ENCODE measurements around the gene CSRP1. TPM values are rescaled to one million over a fixed set of nuclear protein-coding genes. Genes with fewer than 3 reads are reported as not detected.

CSRP1 gene
- total and polyA plus RNA-seq, 9 of the 15 experiments (the other 6 are each of a cell fraction or from before 2014, with no cell fraction given) = 6.8 to 39.4 (median 23.7) TPM

- peaks cover 3 to 11% of the 10 kb centered on the region in 2 experiments; a peak in 1 of 5 replicates for H3K27me3 ChIP-seq (ENCODE audit: control insufficient read depth in 2 of 2, insufficient read depth in 2 of 2, low read length in 2 of 2)
- ChIA-PET CTCF (ENCODE audit: low intra/inter-chr PET ratio) (no interaction called here), POLR2A (interaction anchor here (0.5 kb wide), 1 partner anchor 208 kb away, joined by 3 read pairs; no protein-coding TSS in a partner anchor)
- no peaks in the 10 kb centered on the region for H3K36me3 ChIP-seq (ENCODE audit: control insufficient read depth, insufficient read depth, low read length)
- no peaks in the 10 kb centered on the region for H4K20me1 ChIP-seq (replicated peaks; ENCODE audit: control insufficient read depth, insufficient read depth, low read length)
- FAIRE-seq = no peak
- H3K79me2 ChIP-seq (ENCODE audit: control insufficient read depth, insufficient read depth, low read length) = no peaks in the 10 kb centered on the region
- peaks cover 0 to 3% of the 10 kb centered on the region in 2 experiments; a peak in 2 of 5 replicates for H3K4me1 ChIP-seq (replicated peaks in 1 of 2; ENCODE audit: control insufficient read depth in 2 of 2, insufficient read depth in 2 of 2, low read length in 2 of 2)
- DNase-seq (ENCODE audit: extremely low read depth in 1 of 4, low spot score in 3 of 4) = peak in 1 of 4 experiments; percentile 22
- no peak overlapping the region for H3K4me3 ChIP-seq
- BruUV-seq (replicated peaks) = no TSS peak
- intact Hi-C loops (cut with micrococcal nuclease) (no loop called here), in situ Hi-C loops (cut with MboI) (no loop called here)
- peak overlapping the region; percentile 51; the same call in 1 of the 2 replicates for H2AFZ ChIP-seq (ENCODE audit: low read depth, low read length)
- 10% methylated on average over 9 of the region's 9 CpGs for WGBS (ENCODE audit: insufficient coverage, low coverage, missing lambda C conversion rate)
- H3K27ac ChIP-seq (ENCODE audit: extremely low read depth, low read depth, low read length) = no peak overlapping the region
- no peak overlapping the region for H3K4me2 ChIP-seq (ENCODE audit: insufficient read depth, low read length)
- ATAC-seq = peak; percentile 57
- H3K9me3 ChIP-seq (replicated peaks; ENCODE audit: control insufficient read depth, insufficient read depth, low read depth, low read length) = no peaks in the 10 kb centered on the region
- peak overlapping the region in 1 of 2 experiments; percentile 69; a peak in 1 of 4 replicates for H3K9ac ChIP-seq (ENCODE audit: insufficient read depth in 1 of 2, low read depth in 2 of 2, low read length in 2 of 2)
- H3K9me1 ChIP-seq (ENCODE audit: control insufficient read depth, insufficient read depth, low read length) = no peaks in the 10 kb centered on the region
- TF ChIP-seq ZNF740 (CRISPR knock-in tag; IDR thresholded peaks at IDR 0.05) = no peak
- no peak for TF ChIP-seq ZNF740 (tag; IDR thresholded peaks at IDR 0.05)
- peak; percentile 68 to 74 for TF ChIP-seq NRF1 (conservative IDR thresholded peaks at IDR 0.05 in 1 of 2, IDR thresholded peaks at IDR 0.05 in 1 of 2)
- TF ChIP-seq ZBTB17 (CRISPR knock-in tag; IDR thresholded peaks at IDR 0.05) = no peak
- no peak for TF ChIP-seq FOXP1 (CRISPR knock-in tag; IDR thresholded peaks at IDR 0.05)
- TF ChIP-seq CSDE1 (IDR thresholded peaks at IDR 0.05) = no peak
- peak in 1 of 3 experiments; percentile 21; a peak in 1 of 6 replicates for TF ChIP-seq CTCF (IDR thresholded peaks at IDR 0.05 in 2 of 3, conservative IDR thresholded peaks at IDR 0.05 in 1 of 3; ENCODE audit: insufficient read depth in 2 of 3, low read depth in 1 of 3, low read length in 3 of 3)
- peak in 1 of 2 experiments; percentile 40; a peak in 1 of 4 replicates for TF ChIP-seq ZNF639 (CRISPR knock-in tag; conservative IDR thresholded peaks at IDR 0.05 in 1 of 2, IDR thresholded peaks at IDR 0.05 in 1 of 2)
- no peak for TF ChIP-seq TRIM24 (IDR thresholded peaks at IDR 0.05)
Measured at GRCh38 chr1:201545851-201546492, 39.0 kb upstream of the CSRP1 start.
